Trophoblast cell (in vitro differentiated cells and primary cell): Measurements from ENCODE around the gene NBAS. TPM values are rescaled to one million over a fixed set of nuclear protein-coding genes. Genes with fewer than 3 reads are reported as not detected.

Experiments
- DNase-seq, 2 donors: peaks; one replicate each; pipeline ENCODE4 v3.0.0-alpha.2; 2016
- H2AFZ ChIP-seq: 2 replicates; pipeline ENCODE4 v1.6.1; 2013; ENCODE audit warnings: low read length, moderate library complexity, mild to moderate bottlenecking; ENCODE audit not compliant: insufficient read depth, poor library complexity
- H2AK5ac ChIP-seq: 2 replicates; pipeline ENCODE4 v1.6.1; 2013; ENCODE audit warnings: mild to moderate bottlenecking, low read length
- H2BK120ac ChIP-seq: 2 replicates; pipeline ENCODE4 v1.6.1; 2013; ENCODE audit warnings: low read length, mild to moderate bottlenecking, moderate library complexity; ENCODE audit not compliant: insufficient read depth, poor library complexity
- H2BK12ac ChIP-seq: 2 replicates; pipeline ENCODE4 v1.6.1; 2013; ENCODE audit warnings: mild to moderate bottlenecking, low read length, moderate library complexity
- H2BK5ac ChIP-seq: 2 replicates; pipeline ENCODE4 v1.6.1; 2013; ENCODE audit warnings: low read length, low read depth, moderate library complexity, mild to moderate bottlenecking; ENCODE audit not compliant: poor library complexity
- H3K14ac ChIP-seq: 2 replicates; pipeline ENCODE4 v1.6.1; 2013; ENCODE audit warnings: mild to moderate bottlenecking, low read length
- H3K18ac ChIP-seq: 2 replicates; pipeline ENCODE4 v1.6.1; 2013; ENCODE audit warnings: mild to moderate bottlenecking, low read length
- H3K23ac ChIP-seq: 2 replicates; pipeline ENCODE4 v1.6.1; 2013; ENCODE audit warnings: low read length
- H3K27ac ChIP-seq: 2 replicates; pipeline ENCODE4 v1.5.1; 2013; ENCODE audit warnings: low read depth, mild to moderate bottlenecking, inconsistent platforms, low read length, moderate library complexity
- H3K27me3 ChIP-seq: 2 replicates; pipeline ENCODE4 v1.6.1; 2013; ENCODE audit warnings: inconsistent platforms, mild to moderate bottlenecking, low read length, moderate library complexity; ENCODE audit not compliant: insufficient read depth
- H3K36me3 ChIP-seq, 2 experiments: 1 replicate in 1 of 2; 2 replicates in 1 of 2; pipeline ENCODE4 v1.6.1; 2013; ENCODE audit warnings: low read length in 2 of 2, mild to moderate bottlenecking in 2 of 2, moderate library complexity in 1 of 2; ENCODE audit not compliant: insufficient read depth in 2 of 2, control insufficient read depth in 1 of 2
- H3K4ac ChIP-seq: 2 replicates; pipeline ENCODE4 v1.6.1; 2013; ENCODE audit warnings: low read depth, mild to moderate bottlenecking, low read length, moderate library complexity
- H3K4me1 ChIP-seq, 2 experiments: 1 replicate in 1 of 2; 2 replicates in 1 of 2; pipeline ENCODE4 v1.6.1; 2013; ENCODE audit warnings: low read length in 2 of 2, mild to moderate bottlenecking in 2 of 2, moderate library complexity in 1 of 2; ENCODE audit not compliant: insufficient read depth in 2 of 2, control insufficient read depth in 1 of 2
- H3K4me2 ChIP-seq: 2 replicates; pipeline ENCODE4 v1.6.1; 2013; ENCODE audit warnings: inconsistent platforms, mild to moderate bottlenecking, low read length, moderate library complexity
- H3K4me3 ChIP-seq: 2 replicates; pipeline ENCODE4 v1.5.1; 2013; ENCODE audit warnings: mild to moderate bottlenecking, low read depth, low read length, inconsistent platforms
- H3K79me1 ChIP-seq: one replicate; pipeline ENCODE4 v1.6.1; 2013; ENCODE audit warnings: low read length
- H3K79me2 ChIP-seq: 2 replicates; pipeline ENCODE4 v1.6.1; 2013; ENCODE audit warnings: low read length, mild to moderate bottlenecking; ENCODE audit not compliant: control insufficient read depth, insufficient read depth, poor library complexity
- H3K9ac ChIP-seq: 2 replicates; pipeline ENCODE4 v1.6.1; 2013; ENCODE audit warnings: mild to moderate bottlenecking, low read length
- H3K9me3 ChIP-seq: 2 replicates; pipeline ENCODE4 v1.6.1; 2013; ENCODE audit warnings: low read depth, mild to moderate bottlenecking, control low read depth, inconsistent platforms, low read length; ENCODE audit not compliant: insufficient read depth
- H4K12ac ChIP-seq: 2 replicates; pipeline ENCODE4 v1.6.1; 2013; ENCODE audit warnings: low read depth, mild to moderate bottlenecking, low read length, moderate library complexity
- H4K8ac ChIP-seq: 2 replicates; pipeline ENCODE4 v1.6.1; 2013; ENCODE audit warnings: low read depth, mild to moderate bottlenecking, low read length, moderate library complexity
- H4K91ac ChIP-seq: one replicate; pipeline ENCODE4 v1.6.1; 2013; ENCODE audit warnings: low read depth, mild to moderate bottlenecking, low read length, moderate library complexity
- WGBS: extraction: QIAGEN DNeasy Blood & Tissue Kit; methylation state at CpG from one replicate; pipeline ENCODE4 v1.1.7; 2013; ENCODE audit warnings: missing lambda C conversion rate; ENCODE audit not compliant: insufficient read length, insufficient coverage; ENCODE audit errors: extremely low coverage; 5-methylcytosine and 5-hydroxymethylcytosine counted together
- polyA plus RNA-seq: library from polyadenylated mRNA; stranded (reverse); fragments of 200-250 nt; gene quantifications from 2 replicates; pipeline ENCODE4 v1.2.3, GENCODE V29; 2013

NBAS gene
- polyA plus RNA-seq: 21.5 and 21.9 TPM in 2 replicates

- no peaks in the 10 kb centered on the region for H3K36me3 ChIP-seq
- no peaks in the 10 kb centered on the region for H3K9me3 ChIP-seq
- H3K18ac ChIP-seq: peak within 1 kb of the TSS; percentile 70
- H3K4me3 ChIP-seq: peak within 1 kb of the TSS; percentile 99
- peak within 1 kb of the TSS; percentile 97 for H3K4me2 ChIP-seq
- peak within 1 kb of the TSS; percentile 56 for H3K4ac ChIP-seq
- no peaks in the 10 kb centered on the region for H3K27me3 ChIP-seq
- H3K27ac ChIP-seq: no peak within 1 kb of the TSS
- peak within 1 kb of the TSS; percentile 65 for H2BK120ac ChIP-seq
- no CpG with 5 or more reads among the region's 30 CpGs for WGBS
- peak within 1 kb of the TSS; percentile 97 for H4K8ac ChIP-seq
- DNase-seq: peak; percentile 78 to 90
- no peak within 1 kb of the TSS for H2BK12ac ChIP-seq
- no peak within 1 kb of the TSS for H3K23ac ChIP-seq
- peaks cover 7% of the 10 kb centered on the region for H3K79me1 ChIP-seq
- peak within 1 kb of the TSS; percentile 94 for H3K9ac ChIP-seq
- peak within 1 kb of the TSS; percentile 29 for H2AK5ac ChIP-seq
- H3K79me2 ChIP-seq: peaks cover 6% of the 10 kb centered on the region
- no peak within 1 kb of the TSS for H2BK5ac ChIP-seq
- peak within 1 kb of the TSS; percentile 83 for H4K12ac ChIP-seq
- peak within 1 kb of the TSS; percentile 93 for H3K14ac ChIP-seq
- peak within 1 kb of the TSS; percentile 77 for H2AFZ ChIP-seq
- H4K91ac ChIP-seq: peak within 1 kb of the TSS; percentile 72
- no peaks in the 10 kb centered on the region for H3K4me1 ChIP-seq
Observed at GRCh38 chr2:15560988-15561573, at the start of gene NBAS. NBAS (minus strand) TSS chr2:15561334; CDS start chr2:15561304, 30 bp downstream.

- no peak overlapping the region for H2AFZ ChIP-seq
- no peaks in the 10 kb centered on the region for H3K79me2 ChIP-seq
- no peak for DNase-seq
- H2BK12ac ChIP-seq: no peak overlapping the region
- H2BK5ac ChIP-seq: no peak overlapping the region
- no peak overlapping the region for H3K18ac ChIP-seq
- no peak overlapping the region for H3K4me2 ChIP-seq
- no peak overlapping the region for H3K4ac ChIP-seq
- no peak overlapping the region for H2BK120ac ChIP-seq
- no peak overlapping the region for H4K8ac ChIP-seq
- H3K9ac ChIP-seq: no peak overlapping the region
- H3K27me3 ChIP-seq: no peaks in the 10 kb centered on the region
- no peak overlapping the region for H3K23ac ChIP-seq
- no peak overlapping the region for H3K27ac ChIP-seq
- H3K4me1 ChIP-seq: no peaks in the 10 kb centered on the region
- H3K4me3 ChIP-seq: no peak overlapping the region
- no CpG with 5 or more reads among the region's 5 CpGs for WGBS
- H3K36me3 ChIP-seq: peaks cover 18 to 29% of the 10 kb centered on the region in 2 experiments
- H3K14ac ChIP-seq: no peak overlapping the region
- H3K79me1 ChIP-seq: no peaks in the 10 kb centered on the region
- H4K91ac ChIP-seq: no peak overlapping the region
- H4K12ac ChIP-seq: no peak overlapping the region
- H3K9me3 ChIP-seq: no peaks in the 10 kb centered on the region
- H2AK5ac ChIP-seq: no peak overlapping the region
Observed at GRCh38 chr2:15610430-15610952, 49.4 kb upstream of the NBAS start.

- Histone ChIP-seq H3K4me2 (no peak overlapping the region), H2BK5ac (no peak overlapping the region), H3K79me2 (no peaks in the 10 kb centered on the region), H3K4me1 (no peaks in the 10 kb centered on the region), H3K27me3 (no peaks in the 10 kb centered on the region), H3K18ac (no peak overlapping the region), H3K4me3 (no peak overlapping the region), H2BK12ac (no peak overlapping the region), H3K79me1 (no peaks in the 10 kb centered on the region), H2AFZ (no peak overlapping the region), H3K9ac (no peak overlapping the region), H3K36me3 (peaks cover 24 to 35% of the 10 kb centered on the region in 2 experiments), H2BK120ac (no peak overlapping the region), H3K23ac (no peak overlapping the region), H3K27ac (no peak overlapping the region), H4K8ac (no peak overlapping the region), H3K4ac (no peak overlapping the region), H3K14ac (no peak overlapping the region), H2AK5ac (no peak overlapping the region), H4K91ac (no peak overlapping the region), H3K9me3 (no peaks in the 10 kb centered on the region), H4K12ac (no peak overlapping the region)
- WGBS: no CpG with 5 or more reads among the region's 1 CpG
- DNase-seq: no peak
Observed at GRCh38 chr2:15609341-15610042, 48.4 kb upstream of the NBAS start.

- no peaks in the 10 kb centered on the region for H3K79me2 ChIP-seq
- no CpG with 5 or more reads among the region's 4 CpGs for WGBS
- H2AK5ac ChIP-seq: no peak overlapping the region
- no peaks in the 10 kb centered on the region for H3K27me3 ChIP-seq
- H3K4me3 ChIP-seq: no peak overlapping the region
- H2BK12ac ChIP-seq: no peak overlapping the region
- no peak overlapping the region for H4K91ac ChIP-seq
- no peak overlapping the region for H3K27ac ChIP-seq
- no peaks in the 10 kb centered on the region for H3K4me1 ChIP-seq
- no peak overlapping the region for H4K8ac ChIP-seq
- H3K23ac ChIP-seq: no peak overlapping the region
- H3K79me1 ChIP-seq: no peaks in the 10 kb centered on the region
- no peak overlapping the region for H3K14ac ChIP-seq
- no peak overlapping the region for H2BK5ac ChIP-seq
- H2BK120ac ChIP-seq: no peak overlapping the region
- H3K4me2 ChIP-seq: no peak overlapping the region
- H2AFZ ChIP-seq: no peak overlapping the region
- no peaks in the 10 kb centered on the region for H3K9me3 ChIP-seq
- H3K36me3 ChIP-seq: peaks cover 24 to 33% of the 10 kb centered on the region in 2 experiments
- no peak for DNase-seq
- no peak overlapping the region for H3K4ac ChIP-seq
- no peak overlapping the region for H4K12ac ChIP-seq
- no peak overlapping the region for H3K18ac ChIP-seq
- H3K9ac ChIP-seq: no peak overlapping the region
Observed at GRCh38 chr2:15608392-15608761, 47.2 kb upstream of the NBAS start.
